Limb (tissue), 2 donors: ENCODE data around the gene ANTXR1.
A peak's percentile ranks its signal among the peaks of the same experiment; 100 is the strongest.

ENCODE experiments used
- DNase-seq, 2 donors: peaks; one replicate each; pipeline ENCODE4 v3.0.0-alpha.2; 2016; ENCODE audit errors: extremely low spot score in 2 of 2

Gene ANTXR1

GRCh38 chr2:69269330-69269729, 256.4 kb downstream of the ANTXR1 start:
- DNase-seq = no peak

GRCh38 chr2:69271831-69272257, 258.9 kb downstream of the ANTXR1 start:
- DNase-seq = no peak

GRCh38 chr2:69272803-69273471, 260.0 kb downstream of the ANTXR1 start:
- peak in 1 of 2 donors; percentile 41 for DNase-seq

GRCh38 chr2:69275490-69275889, 262.5 kb downstream of the ANTXR1 start:
- DNase-seq = no peak

GRCh38 chr2:69278366-69278765, 265.4 kb downstream of the ANTXR1 start:
- no peak for DNase-seq

GRCh38 chr2:69279211-69279610, 266.2 kb downstream of the ANTXR1 start:
- no peak for DNase-seq

- DNase-seq = peak in 1 of 2 donors; percentile 58
Observed at GRCh38 chr2:69279931-69280681, 267.1 kb downstream of the ANTXR1 start.

- DNase-seq = no peak
Observed at GRCh38 chr2:69280796-69281412, 267.9 kb downstream of the ANTXR1 start.

GRCh38 chr2:69285379-69285894, 272.5 kb downstream of the ANTXR1 start:
- DNase-seq = no peak

- no peak for DNase-seq
Observed at GRCh38 chr2:69287544-69287943, 274.6 kb downstream of the ANTXR1 start.

- no peak for DNase-seq
Observed at GRCh38 chr2:69288429-69288828, 275.4 kb downstream of the ANTXR1 start.

GRCh38 chr2:69291004-69291650, 278.1 kb downstream of the ANTXR1 start:
- peak in 1 of 2 donors; percentile 55 for DNase-seq

- DNase-seq = no peak
Observed at GRCh38 chr2:69291721-69292120, 278.7 kb downstream of the ANTXR1 start.

- DNase-seq = no peak
Observed at GRCh38 chr2:69292256-69292655, 279.3 kb downstream of the ANTXR1 start.

- DNase-seq = no peak
Observed at GRCh38 chr2:69296421-69296820, 283.4 kb downstream of the ANTXR1 start.

- DNase-seq = no peak
Observed at GRCh38 chr2:69297216-69297615, 284.2 kb downstream of the ANTXR1 start.

GRCh38 chr2:69298261-69298660, 285.3 kb downstream of the ANTXR1 start:
- DNase-seq = no peak

- DNase-seq = no peak
Observed at GRCh38 chr2:69298862-69299261, 285.9 kb downstream of the ANTXR1 start.
